T-helper 2 cell treated with Interferon-gamma antibody and Interleukin-4, amounts not matched to agents 5 μg/mL and 100 μg/mL, for 36 hours (primary cell): ENCODE measurements around the gene MAGI1.

Experiments
- DNase-seq: peaks from one replicate; pipeline ENCODE4 v3.0.0; 2021; ENCODE audit warnings: low spot score
- H3K27ac Mint-ChIP-seq: one replicate; pipeline ENCODE4 v1.8.0; 2021; ENCODE audit warnings: mild to moderate bottlenecking, mixed read lengths
- H3K27me3 Mint-ChIP-seq: one replicate; pipeline ENCODE4 v1.8.0; 2021; ENCODE audit warnings: low read depth, mixed read lengths
- H3K36me3 Mint-ChIP-seq: one replicate; pipeline ENCODE4 v1.8.0; 2021; ENCODE audit warnings: low read depth, mixed read lengths
- H3K4me1 Mint-ChIP-seq: one replicate; pipeline ENCODE4 v1.8.0; 2021; ENCODE audit warnings: low read depth, mixed read lengths
- H3K4me3 Mint-ChIP-seq: one replicate; pipeline ENCODE4 v1.8.0; 2022; ENCODE audit warnings: mild to moderate bottlenecking, moderate library complexity, mixed read lengths
- H3K9me3 Mint-ChIP-seq: one replicate; pipeline ENCODE4 v1.8.0; 2021; ENCODE audit warnings: mixed read lengths

Gene MAGI1

DNA sequence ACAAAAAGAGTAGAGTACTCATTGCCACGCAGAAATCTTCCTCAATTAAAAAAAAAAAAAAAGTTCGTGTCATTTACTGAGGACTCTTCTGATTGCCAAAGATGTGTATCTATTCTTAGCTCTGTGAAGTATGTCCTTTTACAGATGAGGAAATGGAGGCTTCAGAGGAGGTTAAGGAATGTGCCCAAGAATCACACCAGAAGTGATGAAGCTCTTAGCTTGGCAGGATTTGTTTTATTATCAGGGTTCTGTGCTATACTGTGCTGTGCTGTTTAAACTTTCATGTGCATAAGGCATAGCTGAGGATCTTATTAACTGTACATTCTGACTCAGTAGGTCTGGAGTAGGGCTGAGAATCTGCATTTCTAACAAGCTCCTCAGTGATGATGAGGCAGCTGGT, 685.8 kb downstream of the MAGI1 start:
- DNase-seq: no peak
- Mint-ChIP-seq H3K36me3 (no peaks in the 10 kb centered on the region), H3K9me3 (no peaks in the 10 kb centered on the region), H3K4me3 (no peak overlapping the region), H3K4me1 (no peaks in the 10 kb centered on the region), H3K27me3 (peaks cover 16% of the 10 kb centered on the region), H3K27ac (no peak overlapping the region)

DNA sequence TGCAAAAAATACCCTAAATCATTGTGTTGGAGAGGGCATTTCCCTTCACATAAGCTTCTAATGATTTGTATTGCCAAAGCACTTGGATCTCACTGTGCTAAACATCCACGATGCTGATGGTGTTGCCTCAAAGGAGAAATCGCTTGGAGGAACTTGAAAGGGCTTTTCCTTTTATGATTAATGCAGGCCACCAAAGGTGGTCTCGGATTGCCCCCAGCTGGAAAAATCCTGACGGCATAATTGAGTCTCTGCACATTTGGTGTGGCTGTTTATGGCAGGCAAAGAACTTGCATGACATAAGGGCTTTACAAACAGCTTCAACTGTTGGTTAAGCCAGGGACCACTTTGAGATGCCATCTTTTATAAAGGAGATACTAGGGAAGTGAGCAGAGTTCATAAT, 687.0 kb downstream of the MAGI1 start:
- H3K27ac Mint-ChIP-seq: no peak overlapping the region
- DNase-seq: no peak
- H3K27me3 Mint-ChIP-seq: peaks cover 8% of the 10 kb centered on the region
- no peaks in the 10 kb centered on the region for H3K36me3 Mint-ChIP-seq
- no peaks in the 10 kb centered on the region for H3K4me1 Mint-ChIP-seq
- H3K9me3 Mint-ChIP-seq: no peaks in the 10 kb centered on the region
- H3K4me3 Mint-ChIP-seq: no peak overlapping the region

DNA sequence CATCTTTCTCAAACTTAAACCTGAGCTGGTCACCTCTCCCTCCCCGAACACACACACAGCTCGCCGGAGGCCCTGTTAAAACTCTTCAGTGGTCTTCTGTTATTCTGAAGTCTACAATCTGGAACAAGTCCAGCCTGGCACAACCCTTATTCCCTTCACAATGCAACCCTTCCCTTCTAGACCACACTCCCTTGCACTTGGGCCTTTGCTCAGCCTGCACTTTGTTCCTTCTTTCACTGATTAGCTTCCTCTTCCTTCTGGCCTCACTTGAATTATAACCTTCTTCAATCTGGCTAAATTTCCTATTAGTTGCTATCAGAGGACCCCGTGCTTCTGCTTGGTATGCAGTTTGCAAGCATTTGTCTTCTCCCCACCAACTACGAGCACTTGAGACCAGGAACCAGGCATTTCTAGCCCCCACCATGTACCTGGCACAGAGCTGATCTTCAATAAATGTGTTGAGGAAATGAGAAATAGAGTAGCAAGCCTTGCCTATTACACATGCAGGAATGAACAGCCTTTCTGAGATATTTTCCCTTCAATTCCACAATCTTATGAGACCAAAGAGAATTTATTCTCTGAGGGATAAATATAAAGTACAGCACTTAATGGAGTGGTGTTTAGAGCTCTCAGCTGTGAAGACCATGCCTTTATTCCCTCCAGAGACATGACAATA, 687.8 kb downstream of the MAGI1 start:
- no peaks in the 10 kb centered on the region for H3K36me3 Mint-ChIP-seq
- H3K9me3 Mint-ChIP-seq: no peaks in the 10 kb centered on the region
- no peak overlapping the region for H3K4me3 Mint-ChIP-seq
- H3K27ac Mint-ChIP-seq: no peak overlapping the region
- H3K4me1 Mint-ChIP-seq: no peaks in the 10 kb centered on the region
- no peak for DNase-seq
- H3K27me3 Mint-ChIP-seq: peaks cover 6% of the 10 kb centered on the region

DNA sequence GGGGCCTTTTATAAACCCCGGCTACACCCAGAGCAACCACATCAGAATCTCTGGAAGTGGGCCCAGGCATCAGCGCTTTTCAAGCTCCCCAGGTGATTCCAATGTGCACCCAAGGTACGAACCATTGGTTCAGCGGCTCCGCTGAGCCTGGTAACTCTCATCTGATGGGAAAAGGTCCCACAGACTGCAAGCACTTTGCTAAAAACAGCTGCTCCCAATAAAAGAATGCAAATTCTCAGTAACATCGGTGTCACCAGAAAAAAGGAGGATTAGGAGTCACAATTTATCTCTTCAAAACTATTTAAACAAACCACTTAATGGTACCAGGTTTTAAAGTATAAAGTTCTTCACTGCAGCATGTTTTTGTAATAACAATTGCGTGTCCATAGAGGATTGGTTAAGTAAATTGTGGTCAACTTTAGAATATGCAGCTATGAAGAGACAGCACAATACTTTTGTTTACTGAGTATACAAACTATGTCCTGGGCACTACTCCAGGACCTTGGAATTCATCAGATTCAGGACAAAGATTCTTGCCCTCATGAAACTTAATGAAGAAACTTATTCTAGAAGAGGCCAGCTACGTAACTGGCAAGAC, 690.2 kb downstream of the MAGI1 start:
- no peak for DNase-seq
- Mint-ChIP-seq H3K36me3 (no peaks in the 10 kb centered on the region), H3K27ac (no peak overlapping the region), H3K9me3 (no peaks in the 10 kb centered on the region), H3K4me3 (no peak overlapping the region), H3K4me1 (no peaks in the 10 kb centered on the region), H3K27me3 (no peaks in the 10 kb centered on the region)

DNA sequence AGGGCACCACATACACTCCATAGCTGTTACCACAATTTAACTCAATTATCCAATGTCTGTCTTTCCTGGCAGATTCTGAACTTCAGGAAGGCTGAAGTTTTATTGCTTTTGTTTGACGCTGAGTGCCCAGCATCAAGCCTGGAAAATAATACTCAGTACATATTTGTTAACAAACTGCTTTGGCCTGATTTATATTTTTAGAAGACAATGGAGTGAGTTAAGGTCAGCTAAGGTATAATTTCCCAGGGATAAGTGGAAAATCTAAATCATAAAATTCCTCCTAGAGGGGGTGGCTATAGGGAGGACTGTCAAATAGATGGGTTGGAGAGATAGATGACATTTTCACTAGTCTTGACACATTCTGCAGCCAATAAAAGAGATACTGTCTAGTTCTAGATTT, 691.6 kb downstream of the MAGI1 start:
- no peaks in the 10 kb centered on the region for H3K27me3 Mint-ChIP-seq
- no peak for DNase-seq
- H3K27ac Mint-ChIP-seq: no peak overlapping the region
- no peaks in the 10 kb centered on the region for H3K36me3 Mint-ChIP-seq
- H3K4me1 Mint-ChIP-seq: no peaks in the 10 kb centered on the region
- no peak overlapping the region for H3K4me3 Mint-ChIP-seq
- no peaks in the 10 kb centered on the region for H3K9me3 Mint-ChIP-seq

DNA sequence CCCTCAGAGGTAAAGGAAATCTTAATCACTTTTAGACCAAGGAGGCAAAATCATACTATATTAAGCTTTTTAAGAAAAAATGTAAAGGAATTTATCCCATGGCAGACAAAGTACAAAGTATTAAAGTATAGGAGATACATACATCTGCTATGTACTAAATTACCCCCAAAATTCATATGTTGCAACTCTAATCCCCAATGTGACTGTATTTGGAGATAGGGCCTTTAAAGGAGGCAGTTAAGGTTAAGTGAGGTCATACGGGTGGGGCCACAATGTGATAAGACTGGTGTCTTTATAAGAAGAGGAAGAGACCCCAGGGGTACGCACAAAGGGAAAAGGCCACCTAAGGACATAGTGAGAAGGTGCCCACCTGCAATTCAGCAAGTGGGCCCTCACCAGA, 693.9 kb downstream of the MAGI1 start:
- H3K9me3 Mint-ChIP-seq: no peaks in the 10 kb centered on the region
- H3K27ac Mint-ChIP-seq: no peak overlapping the region

DNA sequence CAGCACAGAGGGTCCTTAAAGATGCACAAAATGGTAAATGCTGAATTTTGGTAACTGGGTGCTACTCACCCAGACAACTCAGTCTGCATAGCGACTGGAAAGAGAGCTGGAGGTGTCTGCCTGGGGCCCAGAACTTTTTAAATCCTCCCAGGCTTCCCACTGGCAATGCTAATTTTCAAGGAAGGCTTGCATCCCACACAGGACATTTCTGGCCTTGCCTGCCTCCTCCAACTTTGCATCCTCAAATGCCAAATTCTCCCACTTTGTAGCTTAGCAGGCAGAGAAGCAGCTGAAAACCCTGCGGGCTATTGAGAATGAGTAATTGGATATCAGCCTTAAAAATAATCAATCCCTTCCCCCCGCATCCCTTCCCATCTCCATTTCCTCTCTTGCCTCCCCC, 694.3 kb downstream of the MAGI1 start:
- Mint-ChIP-seq H3K27me3 (no peaks in the 10 kb centered on the region), H3K4me1 (no peaks in the 10 kb centered on the region), H3K9me3 (no peaks in the 10 kb centered on the region), H3K36me3 (no peaks in the 10 kb centered on the region), H3K27ac (no peak overlapping the region), H3K4me3 (no peak overlapping the region)
- DNase-seq: no peak

More for the DNA sequence above, 693.9 kb downstream of the MAGI1 start:
- DNase-seq: no peak
- Mint-ChIP-seq H3K4me3 (no peak overlapping the region), H3K4me1 (no peaks in the 10 kb centered on the region), H3K36me3 (no peaks in the 10 kb centered on the region), H3K27me3 (no peaks in the 10 kb centered on the region)

DNA sequence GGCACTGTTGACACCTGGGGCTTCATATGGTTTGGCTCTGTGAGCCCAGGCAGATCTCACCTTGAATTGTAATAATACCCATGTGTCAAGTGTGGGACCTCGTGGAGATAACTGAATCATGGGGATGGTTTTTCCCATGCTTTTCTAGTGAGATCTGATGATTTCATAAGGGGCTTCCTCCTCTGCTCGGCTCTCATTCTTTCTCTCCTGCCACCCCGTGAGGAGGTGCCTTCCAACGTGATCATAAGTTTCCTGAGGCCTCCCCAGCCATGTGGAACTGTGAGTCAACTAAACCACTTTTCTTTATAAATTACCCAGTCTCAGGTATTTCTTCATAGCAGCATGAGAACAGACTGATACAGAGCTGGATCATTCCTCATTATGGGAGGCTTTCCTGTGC, 695.0 kb downstream of the MAGI1 start:
- H3K27me3 Mint-ChIP-seq: no peaks in the 10 kb centered on the region
- no peaks in the 10 kb centered on the region for H3K4me1 Mint-ChIP-seq
- no peak overlapping the region for H3K4me3 Mint-ChIP-seq
- H3K27ac Mint-ChIP-seq: no peak overlapping the region
- no peak for DNase-seq
- no peaks in the 10 kb centered on the region for H3K36me3 Mint-ChIP-seq
- H3K9me3 Mint-ChIP-seq: no peaks in the 10 kb centered on the region

DNA sequence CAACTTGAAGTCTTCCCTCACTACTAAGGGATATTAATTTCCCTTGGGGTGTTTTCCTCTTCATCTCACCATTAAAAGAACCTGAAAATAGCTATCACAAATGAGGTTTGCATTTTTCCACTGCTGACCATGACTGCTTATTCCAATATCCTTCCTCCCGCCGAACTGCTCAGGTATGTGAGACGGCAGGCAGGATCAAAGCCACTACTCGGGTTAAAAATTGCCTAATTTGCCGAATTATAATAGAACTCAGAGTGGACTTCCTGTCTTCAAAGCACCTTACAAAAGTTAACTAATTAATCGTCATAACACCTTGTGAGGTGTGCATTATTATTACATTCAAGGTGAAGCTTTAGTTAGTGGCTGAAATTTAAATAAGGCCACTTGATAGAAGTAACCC, 695.7 kb downstream of the MAGI1 start:
- no peaks in the 10 kb centered on the region for H3K27me3 Mint-ChIP-seq
- no peaks in the 10 kb centered on the region for H3K4me1 Mint-ChIP-seq
- no peaks in the 10 kb centered on the region for H3K9me3 Mint-ChIP-seq
- H3K36me3 Mint-ChIP-seq: no peaks in the 10 kb centered on the region
- no peak for DNase-seq
- no peak overlapping the region for H3K4me3 Mint-ChIP-seq
- no peak overlapping the region for H3K27ac Mint-ChIP-seq

DNA sequence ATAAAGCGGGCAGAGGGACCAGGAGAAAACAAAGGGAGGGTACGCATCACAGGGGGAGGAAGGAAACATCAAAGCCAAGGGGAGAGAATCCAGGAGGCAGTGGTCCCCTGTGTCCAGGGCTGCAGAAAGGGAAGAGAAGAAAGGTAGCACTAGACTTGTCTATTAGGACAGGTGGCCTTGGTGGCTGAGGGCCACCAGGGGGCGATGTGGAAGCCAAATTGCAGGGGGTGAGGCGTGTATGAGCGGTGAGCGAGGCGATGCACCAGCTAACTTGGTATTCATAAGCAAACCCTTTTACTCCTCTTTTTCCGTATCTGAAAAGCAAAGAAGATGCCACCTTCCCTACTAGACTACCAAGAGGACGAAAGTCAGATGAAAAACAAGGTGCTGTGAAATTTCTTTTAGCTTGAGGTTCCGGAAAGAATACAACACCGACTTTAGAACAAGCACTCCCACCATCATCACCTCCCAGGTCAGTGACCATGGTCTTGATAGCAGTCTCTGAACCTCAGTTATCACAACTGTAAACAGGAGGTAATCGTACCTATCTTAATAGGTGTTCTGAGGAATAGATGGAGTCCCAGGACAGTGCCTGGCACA, 696.5 kb downstream of the MAGI1 start:
- H3K27me3 Mint-ChIP-seq: no peaks in the 10 kb centered on the region

DNA sequence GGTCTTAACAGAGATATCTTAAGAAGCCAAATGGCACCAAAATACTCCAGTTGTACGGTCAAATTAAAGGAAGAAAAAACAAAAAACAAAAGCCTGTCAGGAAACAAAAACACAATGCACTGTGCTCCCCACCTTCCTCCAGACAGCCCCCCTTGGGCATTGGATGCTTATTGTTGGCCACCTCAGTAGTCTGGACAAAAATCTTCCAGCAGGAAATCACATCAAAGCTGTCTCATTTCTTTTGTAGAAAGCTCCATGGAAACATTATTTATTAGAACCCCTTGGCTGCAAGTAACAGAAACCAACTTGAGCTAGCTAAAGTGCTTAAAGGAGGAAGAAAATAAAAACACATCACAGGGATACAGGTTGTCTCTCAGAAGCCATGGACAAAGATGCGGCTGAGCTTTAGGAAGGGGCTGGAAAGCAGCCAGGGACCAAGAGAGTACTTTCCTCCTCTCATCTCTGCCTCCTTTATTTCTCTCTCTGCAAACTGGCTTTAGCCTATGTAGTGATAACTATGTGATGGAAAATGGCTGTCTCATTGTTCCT, 699.5 kb downstream of the MAGI1 start:
- H3K36me3 Mint-ChIP-seq: no peaks in the 10 kb centered on the region
- H3K9me3 Mint-ChIP-seq: peaks cover 10% of the 10 kb centered on the region
- no peak overlapping the region for H3K27ac Mint-ChIP-seq
- H3K27me3 Mint-ChIP-seq: no peaks in the 10 kb centered on the region
- no peak for DNase-seq
- no peaks in the 10 kb centered on the region for H3K4me1 Mint-ChIP-seq
- no peak overlapping the region for H3K4me3 Mint-ChIP-seq

More for the DNA sequence above, 696.5 kb downstream of the MAGI1 start:
- H3K27ac Mint-ChIP-seq: no peak overlapping the region
- H3K9me3 Mint-ChIP-seq: peaks cover 3% of the 10 kb centered on the region
- DNase-seq: peak; percentile 4
- no peaks in the 10 kb centered on the region for H3K4me1 Mint-ChIP-seq
- H3K4me3 Mint-ChIP-seq: no peak overlapping the region
- no peaks in the 10 kb centered on the region for H3K36me3 Mint-ChIP-seq

DNA sequence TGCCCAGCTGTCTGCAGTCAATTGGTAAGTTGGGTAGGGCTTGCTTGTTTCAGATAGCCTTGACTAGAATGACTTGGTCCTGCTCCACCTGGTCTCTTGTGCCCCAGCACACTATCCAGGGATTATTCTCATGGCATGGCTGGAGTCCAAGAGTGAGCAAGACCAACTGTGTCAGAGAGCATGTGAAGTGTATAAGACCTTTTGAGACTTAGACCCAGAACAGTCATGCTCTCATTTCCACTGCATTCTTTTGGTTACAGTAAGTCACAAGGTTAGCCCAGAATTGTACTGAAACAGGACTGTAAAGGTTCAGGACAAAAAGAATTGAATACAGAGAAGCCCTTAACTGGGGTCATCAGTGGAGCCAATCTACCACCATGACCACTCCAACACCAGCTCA, 700.1 kb downstream of the MAGI1 start:
- Mint-ChIP-seq H3K9me3 (peaks cover 10% of the 10 kb centered on the region), H3K36me3 (no peaks in the 10 kb centered on the region), H3K4me1 (no peaks in the 10 kb centered on the region), H3K27ac (no peak overlapping the region), H3K4me3 (no peak overlapping the region), H3K27me3 (no peaks in the 10 kb centered on the region)
- DNase-seq: no peak

DNA sequence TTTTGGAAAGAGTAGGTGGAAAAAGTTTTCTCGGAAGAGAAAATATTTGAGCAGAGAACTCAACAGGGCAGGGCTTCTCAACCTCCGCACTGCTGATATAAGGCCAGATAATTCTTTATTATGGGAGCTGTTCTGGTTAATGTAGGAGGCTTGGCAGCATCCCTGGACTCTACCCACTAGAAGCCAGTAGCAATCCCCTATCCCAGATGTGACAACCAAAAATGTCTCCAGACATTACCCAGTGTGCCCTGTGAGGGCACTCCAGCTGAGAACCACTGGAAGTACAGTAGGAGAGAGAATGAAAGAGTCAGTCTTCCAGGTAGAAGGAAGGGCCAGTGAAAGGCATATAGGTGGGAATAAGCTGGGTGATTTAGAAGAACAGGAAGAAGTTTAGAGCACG, 703.1 kb downstream of the MAGI1 start:
- Mint-ChIP-seq H3K36me3 (no peaks in the 10 kb centered on the region), H3K9me3 (peaks cover 10% of the 10 kb centered on the region), H3K4me3 (no peak overlapping the region), H3K27me3 (no peaks in the 10 kb centered on the region), H3K27ac (no peak overlapping the region), H3K4me1 (no peaks in the 10 kb centered on the region)
- no peak for DNase-seq

DNA sequence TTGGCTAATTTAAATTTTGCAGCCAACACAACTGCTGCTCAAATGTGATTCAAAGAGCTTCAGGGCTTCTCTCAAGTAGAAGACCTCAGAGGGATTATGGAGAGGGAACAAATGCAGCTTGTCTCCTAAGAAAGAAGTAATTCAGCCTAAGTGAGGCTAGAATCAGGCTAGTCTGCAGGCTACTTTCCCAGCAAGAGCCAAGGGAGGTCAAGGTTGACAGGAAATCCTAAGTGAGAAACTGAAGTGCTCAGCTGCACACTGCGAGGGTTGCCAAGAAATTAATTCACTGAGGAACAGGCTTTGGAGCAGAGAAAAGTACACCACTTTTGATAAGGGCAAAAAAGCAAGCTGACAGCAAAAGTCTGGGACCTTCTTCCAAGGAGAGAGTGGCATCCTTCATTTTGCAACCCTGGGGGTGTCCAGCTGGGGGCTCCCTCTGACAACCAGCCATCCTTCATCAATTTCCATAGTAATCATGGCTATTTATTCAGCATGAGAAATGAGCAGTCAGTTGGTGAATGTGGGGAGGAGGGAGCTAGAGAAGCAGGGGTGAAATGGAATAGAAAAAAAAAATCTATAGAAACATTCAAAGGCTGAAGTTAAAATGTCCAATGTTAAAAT, 704.6 kb downstream of the MAGI1 start:
- H3K27me3 Mint-ChIP-seq: no peaks in the 10 kb centered on the region
- H3K9me3 Mint-ChIP-seq: peaks cover 15% of the 10 kb centered on the region
- DNase-seq: no peak
- no peak overlapping the region for H3K4me3 Mint-ChIP-seq
- no peak overlapping the region for H3K27ac Mint-ChIP-seq
- no peaks in the 10 kb centered on the region for H3K36me3 Mint-ChIP-seq
- no peaks in the 10 kb centered on the region for H3K4me1 Mint-ChIP-seq
